Left lung (tissue), 10 donors: ENCODE measurements around the gene KRTAP10-4. TPM values are rescaled to one million over a fixed set of nuclear protein-coding genes. Genes with fewer than 3 reads are reported as not detected.
A peak's percentile ranks its signal among the peaks of the same experiment; 100 is the strongest.

Experiments
- ATAC-seq: fragments of 200-7000 bp; cut with Tn5 transposase; one replicate; pipeline ENCODE4 v1.9.1; 2020; ENCODE audit warnings: moderate library complexity
- DNase-seq, 4 donors: peaks; one replicate each; pipeline ENCODE4 v3.0.0-alpha.2; 2013 to 2020
- H3K27ac ChIP-seq, 2 donors: fragments of 200-600 bp; sonication (generic) in 1 of 2; one replicate each; pipeline versions ENCODE4 v1.5.0 to v1.8.0; 2020 to 2021
- H3K27me3 ChIP-seq, 2 donors: fragments of 200-600 bp; sonication (generic) in 1 of 2; one replicate each; pipeline versions ENCODE4 v1.5.0 to v1.8.0; 2020 to 2021
- H3K36me3 ChIP-seq, 2 donors: fragments of 200-600 bp; sonication (generic) in 1 of 2; one replicate each; pipeline versions ENCODE4 v1.5.0 to v1.8.0; 2020 to 2021
- H3K4me1 ChIP-seq, 2 donors: fragments of 200-600 bp; one replicate each; pipeline ENCODE4 v1.8.0; 2021
- H3K4me3 ChIP-seq, 2 donors: fragments of 200-600 bp; sonication (generic) in 1 of 2; one replicate each; pipeline versions ENCODE4 v1.5.0 to v1.8.0; 2020 to 2021; ENCODE audit warnings: mild to moderate bottlenecking in 1 of 2
- H3K9me3 ChIP-seq, 2 donors: fragments of 200-600 bp; sonication (generic) in 1 of 2; one replicate each; pipeline versions ENCODE4 v1.5.0 to v1.8.0; 2020 to 2021
- CTCF ChIP-seq, 2 donors: fragments of 200-600 bp; sonication (generic) in 1 of 2; IDR thresholded peaks; one replicate each; pipeline versions ENCODE4 v1.5.0 to v1.8.0; 2021; ENCODE audit warnings: antibody characterized with exemption in 2 of 2
- intact Hi-C, 2 donors: fragments of 100-400 bp; cut with DNase I; formaldehyde crosslinking; loops; one replicate each; pipeline versions ENCODE4 v1.11.2 to v1.14.2; 2022
- polyA plus RNA-seq, 6 donors: library from polyadenylated mRNA; unstranded; fragments of 120-200 nt; gene quantifications; one replicate each; pipeline ENCODE4 v1.2.1, GENCODE V29; 2013; ENCODE audit not compliant: insufficient read length in 6 of 6
- total RNA-seq, 2 donors: library from RNA; stranded (reverse); fragmentation: NEBNext Ultra II Directional; extraction: Animal tissue kit (Norgen Biotek cat#: 25700); gene quantifications; one replicate each; pipeline ENCODE4 v1.2.1, GENCODE V29; 2021
- donor health status: DM: no; HTN: yes; CAD: no.
- donor health status: DM: no; HTN: no; CAD: no.

KRTAP10-4 gene
- total and polyA plus RNA-seq, 8 donors: not detected

GRCh38 chr21:44581158-44581557 is 7.6 kb downstream of the KRTAP10-4 start:
- no peak for DNase-seq
- no peak for ATAC-seq
- no peaks in the 10 kb centered on the region for H3K4me1 ChIP-seq
- peaks cover 0 to 53% of the 10 kb centered on the region in 2 donors for H3K27me3 ChIP-seq
- no peaks in the 10 kb centered on the region for H3K36me3 ChIP-seq
- H3K9me3 ChIP-seq: peaks cover 0 to 35% of the 10 kb centered on the region in 2 donors
- TF ChIP-seq CTCF (IDR thresholded peaks at IDR 0.05): no peak
- no peak overlapping the region for H3K27ac ChIP-seq
- intact Hi-C loops: no loop called here
- no peak overlapping the region for H3K4me3 ChIP-seq

- no peak for TF ChIP-seq CTCF (IDR thresholded peaks at IDR 0.05)
- ATAC-seq: no peak
- Histone ChIP-seq H3K27ac (no peak overlapping the region), H3K4me1 (no peaks in the 10 kb centered on the region), H3K4me3 (no peak overlapping the region), H3K9me3 (peaks cover 0 to 27% of the 10 kb centered on the region in 2 donors), H3K36me3 (no peaks in the 10 kb centered on the region), H3K27me3 (peaks cover 0 to 60% of the 10 kb centered on the region in 2 donors)
- intact Hi-C loops: no loop called here
- DNase-seq: no peak
These were observed 8.5 kb downstream of the KRTAP10-4 start for GRCh38 chr21:44582055-44582454.

- Histone ChIP-seq H3K4me3 (no peak overlapping the region), H3K27me3 (peaks cover 0 to 60% of the 10 kb centered on the region in 2 donors), H3K4me1 (no peaks in the 10 kb centered on the region), H3K9me3 (peaks cover 0 to 21% of the 10 kb centered on the region in 2 donors), H3K27ac (no peak overlapping the region), H3K36me3 (no peaks in the 10 kb centered on the region)
- intact Hi-C loops: no loop called here
- no peak for ATAC-seq
- peak in 2 of 4 donors; percentile 11 to 38 for DNase-seq
- no peak for TF ChIP-seq CTCF (IDR thresholded peaks at IDR 0.05)
These were observed 9.7 kb downstream of the KRTAP10-4 start for GRCh38 chr21:44583089-44583799.

GRCh38 chr21:44583800-44584147 is 10.2 kb downstream of the KRTAP10-4 start:
- no peak for ATAC-seq

GRCh38 chr21:44585892-44586291 is 12.4 kb downstream of the KRTAP10-4 start:
- Histone ChIP-seq H3K27ac (no peak overlapping the region), H3K27me3 (peaks cover 0 to 61% of the 10 kb centered on the region in 2 donors), H3K4me3 (no peak overlapping the region), H3K36me3 (no peaks in the 10 kb centered on the region), H3K9me3 (peaks cover 0 to 14% of the 10 kb centered on the region in 2 donors), H3K4me1 (no peaks in the 10 kb centered on the region)
- TF ChIP-seq CTCF (IDR thresholded peaks at IDR 0.05): no peak
- ATAC-seq: no peak
- intact Hi-C loops: no loop called here
- peak in 1 of 4 donors; percentile 48 for DNase-seq

More at GRCh38 chr21:44583800-44584147, 10.2 kb downstream of the KRTAP10-4 start:
- H3K36me3 ChIP-seq: no peaks in the 10 kb centered on the region
- intact Hi-C loops: no loop called here
- peaks cover 0 to 19% of the 10 kb centered on the region in 2 donors for H3K9me3 ChIP-seq
- no peak for DNase-seq
- H3K4me3 ChIP-seq: no peak overlapping the region
- no peak overlapping the region for H3K27ac ChIP-seq
- TF ChIP-seq CTCF (IDR thresholded peaks at IDR 0.05): no peak
- H3K4me1 ChIP-seq: no peaks in the 10 kb centered on the region
- peaks cover 0 to 60% of the 10 kb centered on the region in 2 donors for H3K27me3 ChIP-seq
